Right atrium auricular region (tissue), 2 donors: Measurements from ENCODE around the gene PIGO. TPM values are rescaled to one million over a fixed set of nuclear protein-coding genes. Genes with fewer than 3 reads are reported as not detected.

Source experiments
- DNase-seq: peaks from one replicate; pipeline ENCODE4 v3.0.0-alpha.2; 2019; ENCODE audit warnings: low spot score
- H3K27ac ChIP-seq, 2 donors: fragments of 200-600 bp; sonication (generic); 1 replicate in 1 of 2; 2 replicates in 1 of 2; pipeline ENCODE4 v1.5.1; 2016 to 2019
- H3K27me3 ChIP-seq, 2 donors: fragments of 200-600 bp; sonication (generic); one replicate each; pipeline versions ENCODE4 v1.5.1 to v1.6.0; 2017 to 2019
- H3K36me3 ChIP-seq: fragments of 200-600 bp; sonication (generic); one replicate; pipeline ENCODE4 v1.5.1; 2016
- H3K4me1 ChIP-seq, 2 donors: fragments of 200-600 bp; sonication (generic); one replicate each; pipeline versions ENCODE4 v1.5.1 to v1.6.0; 2017 to 2019
- H3K4me3 ChIP-seq, 2 donors: fragments of 200-600 bp; sonication (generic); 1 replicate in 1 of 2; 2 replicates in 1 of 2; pipeline ENCODE4 v1.5.1; 2017 to 2019; ENCODE audit warnings: mild to moderate bottlenecking in 1 of 2, moderate library complexity in 1 of 2
- H3K9me3 ChIP-seq, 2 donors: fragments of 200-600 bp; sonication (generic); one replicate each; pipeline ENCODE4 v1.5.1; 2019
- total RNA-seq, 2 donors: library from RNA; depleted of rRNA; stranded (reverse); fragments of >200 nt; gene quantifications; one replicate each; pipeline ENCODE4 v1.1.0, GENCODE V29; 2016
- TF ChIP-seq, protein P1 (sequence below), 2 donors: fragments of 200-600 bp; sonication (generic); IDR thresholded peaks; one replicate each; pipeline ENCODE4 v1.5.1; 2019; ENCODE audit warnings: antibody characterized with exemption in 2 of 2

PIGO gene
- total RNA-seq, 2 donors from 2014 or later: 9.0 to 12.3 TPM

DNA sequence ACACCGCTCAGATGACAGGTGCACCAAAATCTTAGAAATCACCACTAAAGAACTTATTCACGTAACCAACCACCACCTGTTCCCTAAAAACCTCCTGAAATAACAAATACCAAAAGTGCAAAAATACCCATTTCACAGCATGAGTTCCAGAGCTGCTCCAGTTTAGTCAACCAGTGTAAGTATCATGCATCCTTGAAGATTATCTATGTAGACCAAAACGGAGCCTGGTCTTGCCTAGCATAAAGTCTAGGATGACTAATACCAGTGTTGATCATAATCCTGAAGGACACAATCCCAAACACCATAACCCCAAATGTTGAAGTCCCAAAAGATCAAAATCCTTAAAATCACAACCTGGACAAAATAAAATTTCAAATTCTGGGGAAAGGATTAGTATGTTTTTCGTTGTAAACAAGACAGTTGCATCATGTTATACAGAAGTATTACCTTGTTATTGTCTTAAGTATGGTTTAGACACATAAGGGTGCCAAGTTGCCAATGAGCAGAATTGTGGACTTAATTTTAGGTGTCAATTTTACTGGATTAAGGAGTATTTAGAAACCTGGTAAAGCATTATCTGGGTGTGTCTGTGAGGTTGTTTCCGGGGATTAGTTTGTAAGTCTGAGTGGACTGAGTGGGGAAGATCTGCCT, 42.1 kb downstream of the PIGO start:
- H3K27me3 ChIP-seq: no peaks in the 10 kb centered on the region
- H3K9me3 ChIP-seq: no peaks in the 10 kb centered on the region
- H3K27ac ChIP-seq: no peak overlapping the region
- TF ChIP-seq, protein P1, sequence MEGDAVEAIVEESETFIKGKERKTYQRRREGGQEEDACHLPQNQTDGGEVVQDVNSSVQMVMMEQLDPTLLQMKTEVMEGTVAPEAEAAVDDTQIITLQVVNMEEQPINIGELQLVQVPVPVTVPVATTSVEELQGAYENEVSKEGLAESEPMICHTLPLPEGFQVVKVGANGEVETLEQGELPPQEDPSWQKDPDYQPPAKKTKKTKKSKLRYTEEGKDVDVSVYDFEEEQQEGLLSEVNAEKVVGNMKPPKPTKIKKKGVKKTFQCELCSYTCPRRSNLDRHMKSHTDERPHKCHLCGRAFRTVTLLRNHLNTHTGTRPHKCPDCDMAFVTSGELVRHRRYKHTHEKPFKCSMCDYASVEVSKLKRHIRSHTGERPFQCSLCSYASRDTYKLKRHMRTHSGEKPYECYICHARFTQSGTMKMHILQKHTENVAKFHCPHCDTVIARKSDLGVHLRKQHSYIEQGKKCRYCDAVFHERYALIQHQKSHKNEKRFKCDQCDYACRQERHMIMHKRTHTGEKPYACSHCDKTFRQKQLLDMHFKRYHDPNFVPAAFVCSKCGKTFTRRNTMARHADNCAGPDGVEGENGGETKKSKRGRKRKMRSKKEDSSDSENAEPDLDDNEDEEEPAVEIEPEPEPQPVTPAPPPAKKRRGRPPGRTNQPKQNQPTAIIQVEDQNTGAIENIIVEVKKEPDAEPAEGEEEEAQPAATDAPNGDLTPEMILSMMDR (IDR thresholded peaks at IDR 0.05): no peak
- no peak for DNase-seq
- H3K36me3 ChIP-seq: peaks cover 55% of the 10 kb centered on the region
- H3K4me3 ChIP-seq: no peak overlapping the region
- peaks cover 0 to 9% of the 10 kb centered on the region in 2 donors for H3K4me1 ChIP-seq

DNA sequence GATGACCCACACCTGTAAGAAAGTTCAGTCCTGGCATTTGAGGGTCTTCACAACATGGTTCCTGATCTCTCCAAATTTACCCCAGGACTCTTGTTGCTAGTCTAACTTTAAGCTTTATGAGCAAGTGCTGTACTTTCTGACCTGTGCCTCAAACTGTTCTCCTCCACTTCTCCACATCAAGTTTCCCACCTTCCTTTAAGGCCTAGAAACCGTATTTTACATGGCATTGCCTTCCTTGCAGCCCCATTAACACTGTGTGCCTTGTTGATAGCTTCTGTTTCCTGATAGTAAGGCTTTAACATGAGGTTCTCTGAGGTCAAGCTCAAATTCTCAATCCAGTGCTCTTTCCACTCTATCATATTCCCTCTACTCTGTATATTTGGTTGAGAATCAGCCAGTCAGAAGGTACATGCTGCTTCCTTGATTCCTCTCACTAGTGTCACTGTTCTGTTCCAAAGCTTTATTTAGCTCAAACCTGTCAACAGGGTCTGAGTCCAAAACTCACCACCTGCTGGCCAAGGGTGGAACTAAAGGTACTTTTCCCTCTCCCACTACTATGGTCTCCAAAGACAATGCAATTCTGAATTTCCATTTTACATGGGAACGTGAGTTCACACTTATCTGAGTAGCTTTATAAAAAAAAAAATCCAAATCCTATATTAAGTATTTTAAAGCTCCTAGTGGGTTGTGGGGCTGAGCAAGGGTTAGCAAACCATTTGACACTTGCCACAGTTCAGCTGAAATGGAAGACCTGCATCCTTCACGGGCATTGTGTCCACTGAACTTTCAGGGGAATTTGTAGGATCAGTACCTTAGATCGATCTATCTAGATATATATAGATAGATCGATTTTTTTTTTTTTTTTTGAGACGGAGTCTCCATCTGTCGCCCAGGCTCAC, 45.1 kb downstream of the PIGO start:
- TF ChIP-seq, protein P1 (IDR thresholded peaks at IDR 0.05): peak in 1 of 2 donors; percentile 75
- Histone ChIP-seq H3K27ac (peak overlapping the region; percentile 67 to 77), H3K27me3 (no peaks in the 10 kb centered on the region), H3K4me1 (peaks cover 0 to 9% of the 10 kb centered on the region in 2 donors), H3K4me3 (no peak overlapping the region), H3K9me3 (no peaks in the 10 kb centered on the region), H3K36me3 (peaks cover 38% of the 10 kb centered on the region)
- DNase-seq: no peak

DNA sequence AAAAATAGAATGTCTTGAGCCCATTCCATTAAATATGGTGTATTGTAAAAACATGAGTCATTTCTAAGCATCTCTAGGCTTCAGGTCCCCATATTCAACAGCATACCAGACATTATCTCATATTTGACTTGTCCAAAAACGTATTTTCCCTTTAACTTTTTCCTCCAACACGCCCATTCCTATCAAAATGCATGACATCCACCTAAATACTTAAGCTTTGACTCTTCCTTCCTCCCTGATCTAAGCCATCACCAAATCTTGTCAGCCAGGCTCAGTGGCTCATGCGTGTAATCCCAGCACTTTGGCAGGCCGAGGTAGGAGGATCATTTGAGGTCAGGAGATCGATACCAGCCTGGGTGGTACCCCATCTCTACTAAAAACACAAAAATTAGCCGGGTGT, 47.9 kb downstream of the PIGO start:
- TF ChIP-seq, protein P1 (IDR thresholded peaks at IDR 0.05): no peak
- DNase-seq: no peak
- Histone ChIP-seq H3K9me3 (no peaks in the 10 kb centered on the region), H3K36me3 (peaks cover 43% of the 10 kb centered on the region), H3K27me3 (no peaks in the 10 kb centered on the region), H3K27ac (no peak overlapping the region), H3K4me3 (no peak overlapping the region), H3K4me1 (peaks cover 0 to 9% of the 10 kb centered on the region in 2 donors)

DNA sequence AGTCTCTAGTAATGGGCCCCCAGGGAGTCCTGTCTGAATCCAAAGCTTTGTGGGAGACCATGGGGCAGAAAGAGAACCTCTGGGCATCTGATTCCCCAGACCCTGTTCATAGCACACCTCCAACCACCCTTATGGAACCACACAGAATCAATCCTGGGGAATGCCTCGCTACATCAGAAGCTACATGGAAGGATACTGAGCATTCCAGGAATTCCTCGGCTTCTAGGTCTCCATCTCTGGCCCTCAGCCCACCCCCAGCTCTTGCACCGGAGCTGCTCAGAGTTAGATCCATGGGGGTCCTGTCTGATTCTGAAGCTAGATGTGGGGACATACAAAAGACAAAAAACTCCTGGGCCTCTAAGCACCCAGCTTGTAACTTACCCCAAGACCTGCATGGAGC, 52.3 kb downstream of the PIGO start:
- H3K9me3 ChIP-seq: no peaks in the 10 kb centered on the region
- no peak overlapping the region for H3K27ac ChIP-seq
- H3K4me1 ChIP-seq: no peaks in the 10 kb centered on the region
- no peaks in the 10 kb centered on the region for H3K27me3 ChIP-seq
- H3K36me3 ChIP-seq: peaks cover 42% of the 10 kb centered on the region
- TF ChIP-seq, protein P1 (IDR thresholded peaks at IDR 0.05): no peak
- no peak for DNase-seq
- no peak overlapping the region for H3K4me3 ChIP-seq

DNA sequence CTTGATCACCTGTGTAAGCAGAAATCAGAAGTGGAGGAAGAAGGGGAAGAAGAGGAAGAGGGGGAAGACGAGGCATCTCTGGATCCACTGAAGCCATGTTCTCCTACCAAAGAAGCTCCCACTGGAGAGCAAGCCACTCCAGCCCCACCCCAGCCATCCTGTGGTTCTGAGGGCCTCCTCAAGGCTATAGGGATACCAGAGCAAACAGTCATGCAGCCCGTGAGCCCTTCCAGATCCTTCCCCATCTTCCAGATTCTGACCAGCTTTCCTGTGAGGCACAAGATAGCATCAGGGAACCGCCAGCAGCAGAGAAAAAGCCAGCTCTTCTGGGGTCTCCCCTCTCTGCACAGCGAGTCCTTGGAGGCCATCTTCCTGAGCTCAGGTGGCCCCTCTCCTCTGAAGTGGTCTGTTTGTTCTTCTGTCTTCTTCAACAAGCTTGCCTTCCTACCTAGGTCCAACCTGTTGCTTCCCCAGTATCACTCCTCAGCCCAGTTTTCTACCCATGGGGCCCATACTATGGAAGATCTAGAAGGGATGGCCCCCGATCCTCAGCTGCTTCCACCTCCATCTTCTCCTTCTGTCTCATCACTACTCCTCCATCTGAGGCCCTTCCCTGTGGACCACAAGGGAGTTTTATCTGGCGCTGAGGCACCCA, 53.4 kb downstream of the PIGO start:
- TF ChIP-seq, protein P1 (IDR thresholded peaks at IDR 0.05): no peak
- H3K36me3 ChIP-seq: peaks cover 32% of the 10 kb centered on the region
- H3K4me1 ChIP-seq: no peaks in the 10 kb centered on the region
- no peaks in the 10 kb centered on the region for H3K9me3 ChIP-seq
- H3K27ac ChIP-seq: no peak overlapping the region
- no peak overlapping the region for H3K4me3 ChIP-seq
- no peaks in the 10 kb centered on the region for H3K27me3 ChIP-seq
- DNase-seq: no peak
